HG02759 (cell line): ENCODE data around the gene USH2A.

ENCODE experiments used
- ATAC-seq: cut with Tn5 transposase; IDR thresholded peaks from one replicate; pipeline ENCODE4 v1.9.1; 2021; ENCODE audit warnings: mild to moderate bottlenecking, moderate library complexity; ENCODE audit not compliant: unreplicated experiment

USH2A gene

DNA sequence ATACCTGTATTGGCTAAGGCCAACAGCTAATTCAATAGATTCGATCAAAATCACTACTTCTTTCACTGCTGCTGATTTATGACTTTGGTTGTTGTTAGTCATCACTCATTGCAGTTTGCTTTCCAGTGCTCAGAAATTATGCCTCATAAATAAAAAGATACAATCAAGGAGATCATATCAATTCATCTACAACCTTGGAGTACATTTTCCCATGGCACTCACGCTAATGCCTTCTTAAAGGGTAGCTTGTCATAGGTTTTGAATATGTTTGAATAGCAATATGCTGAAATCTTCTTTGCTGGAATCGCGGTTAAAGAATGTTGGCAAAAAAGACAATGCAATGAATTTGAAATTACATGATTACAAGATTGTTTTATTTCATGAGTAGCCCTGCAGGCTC, 766.2 kb downstream of the USH2A start:
- ATAC-seq, result no peak

DNA sequence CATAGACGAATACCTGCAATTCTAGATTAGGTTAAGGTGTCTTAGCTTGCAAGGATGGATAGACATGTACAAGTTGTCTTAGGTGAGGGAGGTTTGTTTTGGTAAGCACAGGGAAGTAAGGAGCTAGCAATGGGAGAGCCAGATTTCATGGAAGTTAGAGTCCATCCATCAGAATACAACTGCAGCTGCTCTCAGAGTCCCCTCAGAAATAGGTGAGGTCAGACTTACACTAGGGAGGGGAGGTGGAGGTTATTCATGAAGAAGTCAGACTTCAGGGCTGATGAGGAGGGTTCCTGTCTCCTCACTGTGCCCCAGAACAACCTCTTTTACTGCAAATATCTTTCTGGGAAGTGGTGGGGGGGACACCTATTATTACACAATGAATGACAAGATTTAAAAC, 770.9 kb downstream of the USH2A start:
- no peak for ATAC-seq

DNA sequence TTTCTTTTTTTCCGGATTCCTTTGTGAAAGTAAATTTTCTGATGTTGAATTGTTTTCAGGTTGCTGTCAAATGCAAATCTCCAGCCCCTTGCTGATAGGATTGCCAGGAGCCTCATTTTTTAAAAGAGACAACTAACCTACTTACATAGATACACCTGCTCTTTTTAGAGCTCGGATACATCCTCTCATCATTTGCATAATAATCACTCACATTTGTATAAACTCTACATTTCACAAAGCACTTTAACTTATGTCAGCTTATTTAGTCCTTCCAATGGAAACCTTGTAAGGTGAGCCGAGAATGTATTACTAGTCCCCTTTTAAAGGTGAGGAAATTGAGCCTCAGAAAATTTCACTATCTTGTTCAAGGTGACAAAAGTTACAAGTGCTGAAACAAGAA, 771.4 kb downstream of the USH2A start:
- ATAC-seq, result no peak

DNA sequence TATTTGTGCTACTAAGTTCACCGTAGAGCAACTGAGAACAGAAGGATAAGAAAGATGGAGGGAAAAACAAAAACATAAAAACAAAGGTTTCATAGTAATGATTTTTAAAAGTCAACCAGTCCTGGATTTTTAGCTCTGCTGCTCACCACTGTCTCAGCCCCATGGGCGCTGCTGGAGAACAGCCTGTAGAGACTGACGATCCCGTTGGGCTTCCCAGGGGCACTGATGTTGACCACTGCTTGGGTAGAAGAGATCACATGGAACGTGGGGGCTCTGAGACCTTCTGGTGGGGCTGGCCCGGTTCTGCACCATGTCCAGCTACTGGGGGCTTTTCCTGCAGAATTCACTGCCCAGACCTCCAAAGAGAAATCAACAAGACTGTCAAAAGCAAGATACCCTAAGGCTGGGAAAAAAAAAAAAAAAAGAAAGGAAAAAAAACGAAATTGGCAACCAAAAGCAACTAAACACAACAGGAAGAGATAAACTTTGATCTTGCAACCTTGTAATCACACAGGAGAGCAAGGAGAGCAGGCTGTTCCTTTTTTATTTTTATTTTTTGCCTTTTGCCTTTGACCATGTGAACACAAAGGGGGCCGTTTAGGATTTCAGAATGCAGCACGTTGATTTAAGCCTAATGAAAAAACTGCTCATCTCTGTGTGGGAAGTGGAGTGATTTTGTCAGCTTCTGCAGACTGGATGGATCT, 772.6 kb downstream of the USH2A start:
- no peak for ATAC-seq

DNA sequence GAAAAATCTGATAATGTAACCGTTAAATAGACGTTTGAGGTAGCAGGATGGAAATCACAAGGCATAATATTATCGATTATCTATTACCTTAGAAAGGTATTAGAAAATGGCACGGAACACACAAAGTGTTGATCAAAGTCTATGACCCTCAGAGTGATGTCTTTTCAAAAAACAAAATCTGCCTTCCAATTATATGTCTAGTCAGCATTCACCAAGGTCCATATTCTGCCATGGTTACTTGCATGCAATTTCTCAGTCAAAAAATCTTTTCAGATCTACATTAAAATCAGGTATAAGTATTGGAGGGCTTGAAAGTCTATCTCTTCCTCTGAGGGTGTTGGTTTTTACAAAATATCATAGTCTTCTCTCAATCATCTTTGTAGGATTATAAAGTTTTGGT, 774.3 kb downstream of the USH2A start:
- no peak for ATAC-seq

DNA sequence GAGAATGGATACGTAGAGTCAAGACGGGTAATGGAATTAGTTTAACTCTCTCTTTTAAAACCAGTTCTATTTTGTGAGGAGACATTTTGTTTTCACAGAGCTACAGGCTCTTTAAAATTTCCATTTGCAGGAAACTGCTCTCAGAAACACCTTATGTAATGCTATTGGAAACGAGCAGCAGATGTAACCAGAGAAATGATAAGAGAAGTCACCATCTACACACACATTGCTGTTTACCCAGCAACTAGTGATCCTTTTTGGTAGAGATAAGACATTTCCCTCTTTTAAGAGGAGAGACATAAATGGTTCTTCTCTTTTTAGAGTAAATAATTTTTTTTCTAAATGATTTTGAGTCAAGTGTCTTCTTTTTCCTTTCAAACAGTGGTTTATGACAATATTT, 775.5 kb downstream of the USH2A start:
- ATAC-seq, result no peak

DNA sequence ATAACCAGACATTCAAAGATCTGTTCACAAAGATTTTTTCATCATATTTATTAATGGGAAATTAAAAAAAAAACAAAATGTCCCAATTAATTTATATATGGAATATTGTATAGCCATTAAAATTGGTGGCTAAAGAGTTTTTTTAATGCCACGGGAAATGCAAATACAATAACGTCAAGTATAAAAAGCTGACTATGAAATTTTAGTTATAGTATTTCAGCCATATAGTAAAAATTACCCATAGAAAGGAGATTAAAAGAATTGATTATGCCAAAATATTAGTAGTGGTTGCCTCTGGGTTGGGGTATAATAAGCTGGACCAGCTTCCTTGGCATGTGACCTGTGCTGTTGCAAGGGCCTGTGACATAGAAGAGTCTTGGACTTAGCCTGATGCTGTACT, 777.4 kb downstream of the USH2A start:
- ATAC-seq, result no peak

DNA sequence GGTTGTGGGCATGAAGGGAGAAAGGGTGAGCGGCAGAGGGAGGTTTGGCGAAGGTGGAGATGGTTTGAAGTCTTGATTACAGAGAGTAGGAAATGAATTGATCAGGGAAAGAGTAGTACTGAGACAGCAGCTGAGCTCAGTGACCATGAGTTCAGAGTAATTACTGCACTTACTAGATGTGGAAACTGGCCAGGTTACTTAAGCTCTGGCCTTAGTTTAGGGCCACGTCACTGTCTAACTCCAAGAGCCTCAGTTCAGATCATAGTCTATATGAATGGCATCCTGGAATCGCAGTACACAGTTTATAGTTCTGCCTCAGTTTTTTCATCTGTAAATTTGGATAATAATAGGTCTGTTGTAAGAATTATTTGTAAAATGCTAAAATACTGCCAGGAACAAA, 778.1 kb downstream of the USH2A start:
- no peak for ATAC-seq

DNA sequence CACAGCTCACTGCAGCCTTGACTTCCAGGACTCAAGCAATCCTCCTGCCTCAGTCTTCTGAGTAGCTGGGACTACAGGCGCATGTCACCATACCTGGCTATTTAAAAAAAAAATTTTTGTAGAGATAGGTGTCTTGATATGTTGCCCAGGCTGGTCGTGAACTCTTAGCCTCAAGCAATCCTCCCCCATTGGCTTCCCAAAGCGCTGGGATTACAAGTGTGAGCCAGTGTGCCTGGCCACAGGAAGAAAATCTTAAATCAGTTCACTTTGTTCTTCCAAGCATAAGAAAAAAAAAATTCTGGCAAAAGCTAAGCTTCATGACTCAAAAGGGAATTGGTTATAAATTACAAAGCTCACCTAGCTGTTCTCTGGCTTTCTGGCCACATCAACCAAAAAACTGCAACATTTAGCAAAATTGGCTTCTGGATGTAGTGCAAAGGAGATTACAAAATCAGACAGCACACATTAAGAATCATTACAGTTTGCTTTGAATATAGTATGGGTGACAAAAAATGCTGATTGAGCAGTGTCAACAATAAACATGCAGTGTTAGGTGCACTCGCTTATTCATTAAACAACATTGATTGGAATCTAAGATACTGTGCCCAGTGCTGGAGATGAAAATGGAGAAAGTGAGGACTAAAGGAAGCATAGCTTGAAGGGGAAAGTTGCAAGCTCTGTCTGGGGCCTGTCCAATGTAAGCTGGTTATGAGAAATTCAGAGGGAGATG, 779.5 kb downstream of the USH2A start:
- ATAC-seq, result no peak

DNA sequence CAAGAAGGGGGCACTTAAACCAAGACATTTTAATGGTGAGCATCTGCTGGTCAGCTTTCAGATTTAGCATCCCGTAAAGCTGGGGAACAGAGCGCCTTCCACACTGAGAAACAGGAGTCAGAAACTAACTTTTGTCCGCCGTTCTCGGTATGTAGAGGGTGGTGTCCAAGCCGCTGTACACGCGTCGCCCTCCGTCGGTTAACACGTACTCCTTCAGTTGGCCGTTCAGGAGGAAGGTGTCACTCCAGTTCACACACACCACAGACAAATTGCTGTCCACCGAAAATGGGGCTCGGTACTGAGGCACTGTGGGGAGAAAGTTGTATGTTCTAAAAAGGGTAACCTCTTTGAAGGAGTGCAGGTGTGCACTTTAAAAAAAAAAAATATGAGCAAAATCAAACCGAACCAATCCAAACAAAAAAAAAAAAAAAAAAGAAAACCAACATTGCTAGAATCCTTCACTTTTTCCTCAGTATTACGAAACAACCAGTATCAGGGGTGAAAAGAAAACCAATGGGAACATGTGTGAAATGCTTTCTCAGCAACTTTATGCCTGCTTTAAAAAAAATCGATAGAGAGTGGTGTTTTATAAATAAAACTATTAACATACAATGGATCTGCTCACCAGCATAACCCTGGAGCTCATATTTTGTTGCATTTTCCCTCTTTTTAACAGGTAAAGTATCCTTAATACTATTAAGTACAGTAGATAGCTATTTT, 782.7 kb downstream of the USH2A start:
- ATAC-seq, result no peak

DNA sequence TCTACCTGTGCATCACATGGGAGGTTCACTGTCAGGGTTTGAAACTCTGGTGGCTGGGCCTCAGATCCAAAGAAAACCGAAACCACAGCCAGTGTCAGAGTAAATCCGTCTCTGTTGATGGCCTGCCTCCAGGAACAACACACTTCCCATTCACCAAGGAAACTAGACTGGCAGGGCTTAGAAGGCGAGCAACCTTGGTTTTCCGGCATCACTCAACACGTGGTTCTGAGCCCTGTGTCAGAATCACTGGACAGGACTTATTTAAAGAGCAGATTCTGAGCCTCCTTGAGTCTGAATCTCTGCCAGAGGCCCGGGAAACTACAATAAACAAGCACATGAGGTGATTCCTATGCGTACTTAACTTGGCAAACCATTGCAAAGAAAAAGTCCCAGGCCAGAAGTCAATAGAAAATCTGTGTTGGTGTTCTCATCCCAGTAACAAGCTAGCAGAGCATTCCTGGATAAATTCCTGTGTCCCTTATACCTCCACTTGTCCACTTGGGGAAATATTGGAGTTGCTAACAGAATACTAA, 786.1 kb downstream of the USH2A start:
- ATAC-seq, result no peak

DNA sequence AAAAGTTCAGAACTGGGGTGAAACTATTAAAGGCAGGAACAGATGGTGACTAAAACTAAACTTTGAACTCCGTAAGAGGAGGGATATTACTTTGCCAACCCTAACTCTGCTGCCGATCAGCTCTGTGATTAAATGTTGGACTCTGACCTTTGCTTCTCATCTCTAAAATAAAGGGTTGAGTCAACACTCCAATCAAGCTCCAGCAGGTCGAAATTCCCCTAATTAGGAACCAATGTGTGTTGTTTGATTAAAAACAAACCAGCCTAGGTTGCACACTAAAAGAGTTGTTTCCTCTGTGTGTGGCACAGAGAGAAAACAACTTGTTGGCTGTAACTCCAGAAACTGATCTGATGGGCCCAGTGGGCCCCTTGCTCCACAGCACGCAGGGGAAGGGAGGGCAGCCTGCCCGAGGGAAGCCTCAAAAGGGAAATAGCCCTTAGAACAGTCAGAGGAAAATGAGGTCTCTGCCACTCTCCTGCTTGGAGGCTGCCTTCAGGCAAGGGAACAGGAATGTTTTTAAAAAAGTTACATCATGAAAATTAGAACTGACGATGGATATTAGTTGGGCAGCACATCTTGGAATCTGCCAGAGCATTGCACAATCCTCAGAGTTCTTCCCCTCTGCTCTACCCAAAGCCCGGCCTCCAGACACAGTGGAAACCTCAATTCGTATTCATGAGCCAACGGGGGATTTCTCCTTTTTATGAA, 786.8 kb downstream of the USH2A start:
- ATAC-seq, result no peak

DNA sequence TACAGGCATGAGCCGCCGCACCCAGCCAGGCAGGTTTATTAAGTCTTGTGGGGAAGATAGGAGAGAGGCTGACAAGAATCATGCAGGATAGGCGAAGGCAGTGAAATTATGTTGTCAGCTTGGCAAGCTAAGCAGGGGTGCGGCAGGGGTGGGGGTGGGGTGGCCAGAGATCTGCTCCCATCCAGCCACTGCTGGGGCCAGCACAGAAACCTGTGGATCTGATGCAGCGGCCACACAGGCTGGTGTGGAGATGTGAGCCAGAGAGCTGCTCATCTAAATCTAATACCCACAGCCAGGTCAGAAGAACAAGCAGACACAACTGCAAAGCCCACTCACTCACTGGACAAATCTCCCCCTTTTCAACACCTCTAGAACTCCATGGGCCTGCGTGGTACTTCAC, 787.4 kb downstream of the USH2A start:
- no peak for ATAC-seq

DNA sequence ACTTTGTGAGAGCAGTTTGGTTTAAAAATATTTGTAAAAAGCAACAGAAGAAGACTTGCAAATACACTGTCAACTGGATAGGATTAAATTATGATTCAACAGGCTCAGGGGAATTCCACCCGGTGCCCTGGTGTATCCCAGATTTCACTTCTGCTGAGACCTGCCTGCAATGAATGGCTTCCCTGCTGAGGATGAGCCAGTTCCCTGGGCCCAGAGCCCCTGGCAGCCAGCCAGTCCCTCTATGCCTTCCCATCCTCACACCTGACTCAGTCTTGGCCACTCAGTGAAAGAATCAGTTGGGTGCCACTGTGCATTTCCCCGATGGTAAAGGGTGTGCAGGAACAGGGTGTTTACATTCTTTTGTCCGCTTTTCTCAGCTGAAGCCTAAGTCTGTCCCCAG, 791.8 kb downstream of the USH2A start:
- no peak for ATAC-seq

DNA sequence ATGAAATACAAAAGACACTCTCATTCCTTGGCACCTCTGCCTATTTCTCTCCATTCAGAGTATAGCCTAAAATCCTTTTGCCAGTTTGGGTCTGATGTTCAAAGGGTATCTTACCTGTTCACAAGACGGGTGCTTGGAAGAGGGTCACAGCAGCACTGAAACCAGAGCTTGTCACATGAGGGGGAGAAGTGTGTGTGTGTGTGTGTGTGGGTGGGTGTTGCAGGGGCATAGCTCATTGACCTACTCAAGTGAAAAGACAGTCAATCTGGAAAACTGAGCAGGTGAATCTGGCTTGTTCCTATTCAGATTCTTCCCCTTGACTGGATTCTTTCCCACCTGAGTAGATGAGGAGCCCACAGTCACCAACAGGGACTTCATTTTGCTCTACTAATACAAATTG, 792.2 kb downstream of the USH2A start:
- ATAC-seq, result no peak

DNA sequence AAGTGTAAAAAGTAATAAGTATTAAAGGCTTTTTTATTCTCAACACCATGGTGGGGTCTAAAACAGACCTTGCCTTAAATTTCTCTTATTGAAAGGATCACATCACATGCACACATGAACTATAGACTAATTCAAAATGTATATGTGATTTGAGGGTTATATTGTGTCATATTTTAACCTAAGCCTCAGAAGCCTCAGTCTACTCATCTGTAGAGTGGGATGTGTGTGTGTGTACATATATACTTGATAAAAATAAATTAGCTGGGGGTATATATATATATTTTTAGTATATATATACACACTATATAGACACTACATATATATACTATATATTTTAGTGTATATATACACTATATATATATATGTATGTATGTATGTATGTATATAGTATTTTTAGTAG, 797.3 kb downstream of the USH2A start:
- no peak for ATAC-seq

DNA sequence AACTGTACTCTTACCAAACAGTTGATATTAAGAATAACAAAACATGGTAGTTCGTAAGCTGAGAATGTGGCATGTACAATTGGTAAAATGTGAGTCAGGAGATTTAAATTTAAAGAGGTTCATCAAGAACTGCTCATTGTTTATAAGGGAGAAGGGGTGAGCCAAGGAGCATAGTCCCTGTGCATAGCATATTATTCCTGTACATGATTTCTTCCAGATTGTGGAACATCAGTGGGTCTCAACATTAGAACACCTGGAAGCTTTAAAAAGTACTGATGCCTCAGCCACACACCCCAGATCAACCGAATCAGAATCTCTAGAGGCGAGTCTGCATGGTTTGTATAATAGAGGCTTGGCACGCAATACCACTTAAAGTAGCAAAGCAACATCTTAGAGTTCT, 800.1 kb downstream of the USH2A start:
- no peak for ATAC-seq

DNA sequence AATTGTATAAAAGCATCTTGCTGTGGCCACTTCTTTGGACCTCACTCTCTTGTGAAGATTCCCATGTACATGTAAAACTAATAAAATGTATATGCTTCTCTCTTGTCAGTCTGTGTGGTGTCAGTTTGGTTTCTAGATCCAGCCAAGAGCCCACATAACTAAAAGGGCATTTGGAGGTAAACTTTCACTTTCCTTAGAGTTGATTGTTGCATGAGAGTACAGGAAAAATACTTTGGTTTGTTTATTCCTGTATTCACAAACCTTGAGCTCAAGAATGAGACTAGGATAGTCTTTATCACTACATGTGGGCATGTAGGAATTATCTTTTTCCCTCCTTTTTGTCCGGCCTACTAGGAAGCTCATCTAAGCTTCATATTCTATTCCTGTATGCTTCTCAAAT, 805.3 kb downstream of the USH2A start:
- peak; percentile 59 for ATAC-seq

DNA sequence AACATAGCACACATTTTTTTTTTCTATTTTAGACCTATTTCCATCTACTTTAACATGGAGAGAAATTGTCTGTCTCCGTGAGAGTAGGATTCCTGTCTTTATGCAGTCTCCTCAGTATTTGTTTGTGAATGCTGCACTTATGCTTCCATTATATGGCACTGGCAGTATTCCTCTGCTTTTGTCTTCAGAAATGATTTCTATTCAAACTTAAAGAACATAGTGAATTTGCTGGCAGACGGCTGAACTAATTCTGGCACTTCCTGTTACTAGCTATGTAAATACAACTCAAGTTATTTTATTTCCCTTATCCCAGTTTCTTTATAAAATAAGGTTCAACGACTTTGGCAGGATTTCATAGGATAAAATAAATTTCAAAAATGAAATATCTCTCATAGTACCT, 810.9 kb downstream of the USH2A start:
- no peak for ATAC-seq

DNA sequence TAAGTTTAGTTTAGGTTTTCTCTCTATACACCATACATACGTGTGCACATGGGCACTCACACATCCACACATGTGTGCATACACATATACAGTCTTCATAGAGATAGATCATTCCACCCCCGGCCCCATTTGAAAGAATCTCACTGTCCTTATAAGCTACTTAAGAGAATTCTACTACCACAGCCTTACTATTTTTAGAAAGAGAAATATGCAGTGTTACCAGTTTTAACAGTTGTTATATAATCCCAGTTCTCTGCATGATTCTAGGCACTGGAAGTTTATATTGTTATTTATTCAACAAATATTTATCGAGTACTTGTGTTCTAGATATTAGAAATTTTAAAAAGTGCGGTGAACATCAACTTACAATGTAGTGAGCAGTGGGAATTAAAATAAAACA, 814.6 kb downstream of the USH2A start:
- ATAC-seq, result no peak

DNA sequence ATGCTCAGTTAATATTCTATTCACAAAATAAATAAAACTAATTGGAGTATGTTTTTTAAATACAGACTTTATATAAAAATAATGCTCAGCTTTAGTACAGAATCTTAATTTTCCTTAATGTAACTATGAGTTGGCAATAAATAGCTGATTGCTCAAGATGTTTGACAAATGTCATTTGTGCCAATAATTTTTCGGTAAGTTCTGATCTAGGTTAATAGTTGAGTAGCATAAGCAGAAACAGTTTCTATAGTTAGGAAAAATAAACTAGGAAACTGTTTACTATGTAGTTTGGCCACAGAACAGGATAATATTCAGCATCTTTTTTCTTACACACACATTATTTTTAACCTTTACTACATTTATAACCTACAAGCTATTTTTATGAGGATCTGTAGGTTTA, 815.8 kb downstream of the USH2A start:
- ATAC-seq, result no peak
